IMR-90 (cell line): ENCODE measurements around the gene PARVB. TPM values are rescaled to one million over a fixed set of nuclear protein-coding genes. Genes with fewer than 3 reads are reported as not detected.

Experiments
- ATAC-seq: fragments of 200-7000 bp; cut with Tn5 transposase; 2 replicates; pipeline ENCODE4 v1.9.1; 2020; ENCODE audit warnings: low read depth, mild to moderate bottlenecking, moderate library complexity
- BruUV-seq: library from RNA; stranded (reverse); fragments of 400-500 nt; replicated peaks from 2 replicates; lab custom pipeline; 2021; lab: Mats Ljungman, UMichigan
- CTCF ChIA-PET: fragments of 300-600 bp; formaldehyde crosslinking; extraction: SDS; loops from one replicate; lab custom pipeline; 2021; ENCODE audit warnings: antibody characterized with exemption; lab: Yijun Ruan, JAX
- POLR2A ChIA-PET: fragments of 300-600 bp; sonication (Branson Sonifier 250); formaldehyde crosslinking; loops from one replicate; lab custom pipeline; 2022; ENCODE audit warnings: antibody characterized with exemption; ENCODE audit not compliant: unreplicated experiment; lab: Charles Lee
- DNase-seq: peaks from one replicate; pipeline ENCODE4 v3.0.0; 2013
- H2AFZ ChIP-seq: replicated peaks from 2 replicates; pipeline ENCODE3; 2013; ENCODE audit warnings: low read length, mild to moderate bottlenecking; ENCODE audit not compliant: poor library complexity
- H2AK5ac ChIP-seq: 2 replicates; pipeline ENCODE4 v1.6.1; 2013; ENCODE audit warnings: low read depth, low read length, inconsistent platforms
- H2AK9ac ChIP-seq: replicated peaks from 2 replicates; pipeline ENCODE3; 2013; ENCODE audit warnings: mild to moderate bottlenecking, low read depth, low read length, moderate library complexity; ENCODE audit not compliant: poor library complexity
- H2BK120ac ChIP-seq: 2 replicates; pipeline ENCODE4 v1.6.1; 2013; ENCODE audit warnings: low read depth, low read length, inconsistent platforms
- H2BK15ac ChIP-seq: 3 replicates; pipeline ENCODE4 v1.6.1; 2013; ENCODE audit warnings: low read depth, low read length, inconsistent platforms
- H2BK20ac ChIP-seq: 2 replicates; pipeline ENCODE4 v1.6.1; 2013; ENCODE audit warnings: low read depth, mild to moderate bottlenecking, inconsistent platforms, low read length, moderate library complexity
- H2BK5ac ChIP-seq: 2 replicates; pipeline ENCODE4 v1.6.1; 2013; ENCODE audit warnings: mild to moderate bottlenecking, low read depth, low read length, inconsistent platforms; ENCODE audit not compliant: poor library complexity, severe bottlenecking
- H3K14ac ChIP-seq: replicated peaks from 2 replicates; pipeline ENCODE4 v1.6.1; 2013; ENCODE audit warnings: low read depth, low read length, inconsistent platforms
- H3K18ac ChIP-seq: 2 replicates; pipeline ENCODE4 v1.6.1; 2013; ENCODE audit warnings: low read depth, low read length, control low read depth
- H3K23ac ChIP-seq: 2 replicates; pipeline ENCODE4 v1.6.1; 2013; ENCODE audit warnings: low read depth, low read length, inconsistent platforms
- H3K27ac ChIP-seq: 2 replicates; pipeline ENCODE4 v1.5.1; 2013; ENCODE audit warnings: mild to moderate bottlenecking, control low read depth, low read length; ENCODE audit not compliant: insufficient read depth
- H3K27me3 ChIP-seq: 2 replicates; pipeline ENCODE4 v1.6.1; 2013; ENCODE audit warnings: low read length; ENCODE audit not compliant: control insufficient read depth, insufficient read depth
- H3K36me3 ChIP-seq: 2 replicates; pipeline ENCODE4 v1.6.1; 2013; ENCODE audit warnings: low read length, mixed read lengths; ENCODE audit not compliant: control insufficient read depth, insufficient read depth
- H3K4ac ChIP-seq: 2 replicates; pipeline ENCODE4 v1.6.1; 2013; ENCODE audit warnings: low read depth, low read length, inconsistent platforms
- H3K4me1 ChIP-seq: 2 replicates; pipeline ENCODE4 v1.6.1; 2013; ENCODE audit warnings: low read length, mixed read lengths; ENCODE audit not compliant: control insufficient read depth, insufficient read depth
- H3K4me2 ChIP-seq: 2 replicates; pipeline ENCODE4 v1.6.1; 2013; ENCODE audit warnings: low read depth, mild to moderate bottlenecking, control low read depth, low read length, moderate library complexity
- H3K4me3 ChIP-seq: 2 replicates; pipeline ENCODE4 v1.5.1; 2013; ENCODE audit warnings: low read depth, mild to moderate bottlenecking, control low read depth, low read length, moderate library complexity; ENCODE audit not compliant: insufficient read depth
- H3K56ac ChIP-seq: 2 replicates; pipeline ENCODE4 v1.6.1; 2013; ENCODE audit warnings: low read length, inconsistent platforms; ENCODE audit not compliant: insufficient read depth; ENCODE audit errors: extremely low read depth
- H3K79me1 ChIP-seq, 2 experiments: 2 replicates each; pipeline ENCODE4 v1.6.1; 2013; ENCODE audit warnings: low read length in 2 of 2, inconsistent platforms in 1 of 2, low read depth in 1 of 2
- H3K9ac ChIP-seq: 2 replicates; pipeline ENCODE4 v1.6.1; 2013; ENCODE audit warnings: low read depth, low read length, control low read depth
- H3K9me1 ChIP-seq: 2 replicates; pipeline ENCODE4 v1.6.1; 2013; ENCODE audit warnings: low read length, inconsistent platforms; ENCODE audit not compliant: insufficient read depth
- H3K9me3 ChIP-seq: 2 replicates; pipeline ENCODE4 v1.6.1; 2013; ENCODE audit warnings: low read length; ENCODE audit not compliant: control insufficient read depth, insufficient read depth
- H4K20me1 ChIP-seq: 2 replicates; pipeline ENCODE4 v1.6.1; 2013; ENCODE audit warnings: low read length, inconsistent platforms; ENCODE audit not compliant: insufficient read depth
- H4K5ac ChIP-seq: 2 replicates; pipeline ENCODE4 v1.6.1; 2013; ENCODE audit warnings: mild to moderate bottlenecking, low read depth, low read length, control low read depth
- H4K8ac ChIP-seq, 2 experiments: 2 replicates each; pipeline ENCODE4 v1.6.1; 2013; ENCODE audit warnings: low read depth in 2 of 2, low read length in 2 of 2, control low read depth in 1 of 2, inconsistent platforms in 1 of 2
- H4K91ac ChIP-seq: 2 replicates; pipeline ENCODE4 v1.6.1; 2013; ENCODE audit warnings: low read depth, low read length, inconsistent platforms; ENCODE audit not compliant: insufficient read depth
- BHLHE40 ChIP-seq: fragments of 150-350 bp; IDR thresholded peaks from 2 replicates; pipeline ENCODE4 v1.6.1; 2016; ENCODE audit warnings: mild to moderate bottlenecking, low read depth, low read length
- CEBPB ChIP-seq: IDR thresholded peaks from 2 replicates; pipeline ENCODE4 v1.6.1; 2012; ENCODE audit warnings: low read depth, low read length, improper control_type of control experiment
- CHD1 ChIP-seq: IDR thresholded peaks from 2 replicates; pipeline ENCODE4 v1.6.1; 2012; ENCODE audit warnings: low read depth, low read length, improper control_type of control experiment
- FOS ChIP-seq: fragments of 150-350 bp; IDR thresholded peaks from 2 replicates; pipeline ENCODE4 v1.6.1; 2016; ENCODE audit warnings: low read depth, low read length
- MAFK ChIP-seq: IDR thresholded peaks from 2 replicates; pipeline ENCODE4 v1.6.1; 2012; ENCODE audit warnings: low read depth, low read length, improper control_type of control experiment
- MXI1 ChIP-seq: IDR thresholded peaks from 2 replicates; pipeline ENCODE4 v1.6.1; 2012; ENCODE audit warnings: low read depth, mild to moderate bottlenecking, low read length, moderate library complexity, borderline replicate concordance
- NFE2L2 ChIP-seq: fragments of 150-350 bp; IDR thresholded peaks from 2 replicates; pipeline ENCODE4 v1.6.1; 2016; ENCODE audit warnings: low read depth, mild to moderate bottlenecking, low read length
- POLR2A ChIP-seq: IDR thresholded peaks from 2 replicates; pipeline ENCODE4 v1.6.1; 2012; ENCODE audit warnings: mild to moderate bottlenecking, low read depth, low read length
- RAD21 ChIP-seq: IDR thresholded peaks from 2 replicates; pipeline ENCODE4 v1.6.1; 2012; ENCODE audit warnings: low read length, improper control_type of control experiment
- RCOR1 ChIP-seq: IDR thresholded peaks from 2 replicates; pipeline ENCODE4 v1.6.1; 2012; ENCODE audit warnings: mild to moderate bottlenecking, low read length, improper control_type of control experiment; ENCODE audit not compliant: insufficient replicate concordance
- RFX5 ChIP-seq: IDR thresholded peaks from 2 replicates; pipeline ENCODE4 v1.8.0; 2012; ENCODE audit warnings: low read depth, mild to moderate bottlenecking, low read length, moderate library complexity
- WGBS, 2 experiments: methylation state at CpG; one replicate each; pipeline versions ENCODE4 v1.1.5 to v1.1.7; 2013; ENCODE audit warnings: missing lambda C conversion rate in 2 of 2; ENCODE audit not compliant: insufficient read length in 1 of 2; ENCODE audit errors: extremely low coverage in 2 of 2; 5-methylcytosine and 5-hydroxymethylcytosine counted together
- dilution Hi-C: fragments of 300-500 bp; cut with HindIII; formaldehyde crosslinking; loops from one replicate; pipeline ENCODE4 v1.14.3; 2018; ENCODE audit warnings: low sequenced_read_pairs; ENCODE audit not compliant: unreplicated experiment
- in situ Hi-C: fragments of 300-500 bp; cut with MboI; formaldehyde crosslinking; loops from 3 replicates; pipeline ENCODE4 v1.14.3; 2019; ENCODE audit warnings: low sequenced_read_pairs, inconsistent platforms, mixed read lengths
- intact Hi-C: fragments of 100-400 bp; cut with micrococcal nuclease; formaldehyde crosslinking; loops from 2 replicates; pipeline ENCODE4 v1.10.0; 2022
- polyA plus RNA-seq, 3 experiments: library from polyadenylated mRNA; depleted of rRNA; stranded (reverse); fragments of >200 nt; gene quantifications; 2 replicates each; pipeline ENCODE4 v1.2.3, GENCODE V29; 2012; ENCODE audit warnings: low replicate concordance in 1 of 3
- total RNA-seq: library from RNA; depleted of rRNA; stranded (reverse); fragments of >200 nt; gene quantifications from 2 replicates; pipeline ENCODE4 v1.2.3, GENCODE V29; 2012
- TF ChIP-seq, protein P1 (sequence below): fragments of 150-350 bp; IDR thresholded peaks from 2 replicates; pipeline ENCODE4 v1.6.1; 2016; ENCODE audit warnings: low read depth, mild to moderate bottlenecking, low read length, moderate library complexity, borderline replicate concordance
- TF ChIP-seq, protein P2 (sequence below): conservative IDR thresholded peaks from 2 replicates; pipeline ENCODE4 v1.5.1; 2012; ENCODE audit warnings: mild to moderate bottlenecking, low read depth, low read length, improper control_type of control experiment

The PARVB gene
- total and polyA plus RNA-seq, 2 of the 4 experiments (the other 2 are of a cell fraction): 44.3 to 53.9 TPM

DNA sequence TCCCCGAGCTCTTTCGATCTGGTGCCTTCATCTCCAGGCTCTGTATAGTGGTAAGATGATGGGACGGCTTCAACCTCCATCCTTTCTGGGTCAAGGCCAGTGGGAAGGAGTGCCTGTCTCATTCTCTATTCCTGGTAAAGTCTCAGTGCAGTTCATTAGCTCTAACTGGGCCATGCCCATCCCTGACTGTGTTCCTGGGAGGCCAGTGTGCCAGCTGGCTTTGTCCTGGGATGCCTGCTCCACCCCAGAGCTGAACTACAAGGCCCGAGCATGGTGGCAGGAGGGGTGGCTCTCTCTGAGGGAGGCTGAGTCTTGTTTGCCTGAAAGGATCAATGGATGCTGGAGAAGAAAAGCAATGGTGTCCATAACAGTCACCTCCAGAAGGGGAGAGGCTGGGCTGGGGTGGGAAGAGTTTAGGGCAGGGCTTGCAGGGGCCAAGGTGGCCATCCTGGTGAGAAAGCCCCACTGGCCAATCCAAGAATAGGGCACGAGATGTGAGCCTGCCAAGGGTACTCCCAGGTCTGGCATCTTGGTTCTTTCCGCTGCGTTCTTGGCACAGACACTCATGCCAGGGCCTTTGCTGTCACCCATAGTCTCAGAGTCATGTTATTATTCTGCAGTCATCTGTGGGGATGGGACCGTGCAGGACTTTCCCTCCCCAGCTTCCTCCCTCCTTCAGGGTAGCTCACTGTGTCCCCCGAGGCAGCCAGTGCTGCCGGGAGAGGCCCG lies 60.1 kb downstream of the PARVB start (continued):
- no peak for TF ChIP-seq NFE2L2

DNA sequence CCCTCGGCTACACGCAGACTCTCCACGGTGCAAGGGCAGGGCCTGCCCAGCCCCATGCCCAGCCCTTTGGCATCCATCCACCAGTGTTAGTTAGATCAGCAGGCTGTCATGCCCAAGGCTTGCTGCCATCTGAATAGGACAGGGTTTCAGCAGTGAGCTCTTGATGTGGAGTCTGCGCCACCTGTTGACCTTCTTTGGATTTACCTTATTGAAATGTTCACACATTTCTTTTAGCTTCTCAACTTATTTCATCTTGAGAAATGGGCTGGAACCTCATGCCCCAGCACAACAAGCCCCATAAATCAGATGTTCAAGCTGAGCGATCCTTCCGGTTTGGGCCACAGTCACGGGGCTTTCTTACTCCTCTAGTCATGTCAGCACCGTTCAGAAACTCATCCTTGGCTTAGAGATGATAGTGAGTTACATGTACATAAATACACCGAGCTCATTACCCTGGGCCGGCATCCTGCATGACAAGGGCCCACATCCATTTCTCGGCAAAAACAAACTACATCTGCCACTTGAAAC lies 61.7 kb downstream of the PARVB start:
- 20% methylated on average over 1 of the region's 11 CpGs; no CpG with 5 or more reads in 1 of the 2 experiments for whole genome bisulfite sequencing, 2 experiments
- POLR2A ChIA-PET: no interaction called here
- Histone ChIP-seq H4K91ac (no peak overlapping the region), H4K20me1 (peaks cover 8% of the 10 kb centered on the region), H3K9me1 (0 out of 2 replicates have a peak, but pooled peaks cover 5% of the 10 kb centered on the region), H3K27ac (no peak overlapping the region), H2AK9ac (peak overlapping the region; percentile 68), H4K8ac (no peak overlapping the region), H3K56ac (no peak overlapping the region), H3K4ac (no peak overlapping the region), H3K9ac (no peak overlapping the region), H3K18ac (no peak overlapping the region), H2BK15ac (no peak overlapping the region), H3K36me3 (no peaks in the 10 kb centered on the region), H2BK20ac (no peak overlapping the region), H3K14ac (no peak overlapping the region), H2BK5ac (no peak overlapping the region), H3K4me3 (no peak overlapping the region), H3K23ac (no peak overlapping the region), H3K4me1 (peaks cover 10% of the 10 kb centered on the region; the same call in 1 of the 2 replicates), H2BK120ac (no peak overlapping the region), H3K4me2 (no peak overlapping the region; the same call in 1 of the 2 replicates), H3K27me3 (no peaks in the 10 kb centered on the region), H3K79me1 (peaks cover 4 to 9% of the 10 kb centered on the region in 2 experiments; a peak in 2 of 4 replicates), H2AK5ac (no peak overlapping the region), H3K9me3 (peaks cover 4% of the 10 kb centered on the region; the same call in 1 of the 2 replicates), H4K5ac (no peak overlapping the region), H2AFZ (peak overlapping the region; percentile 0)
- DNase-seq (peak; percentile 53), ATAC-seq (peak; percentile 36; the same call in 1 of the 2 replicates)
- in situ Hi-C loops (loop anchor here (5.0 kb wide), 1 partner anchor 536 kb away; no protein-coding TSS in a partner anchor), intact Hi-C loops (loop anchor here (1.0 kb wide), 1 partner anchor 93 kb away; no protein-coding TSS in a partner anchor), dilution Hi-C loops (no loop called here)
- no TSS peak for BruUV-seq
- CTCF ChIA-PET: interaction anchor here (0.8 to 4.6 kb wide), 4 partner anchors 91 to 540 kb away, joined by 3 to 26 read pairs (median 5); no protein-coding TSS in a partner anchor
- TF ChIP-seq, protein P1, sequence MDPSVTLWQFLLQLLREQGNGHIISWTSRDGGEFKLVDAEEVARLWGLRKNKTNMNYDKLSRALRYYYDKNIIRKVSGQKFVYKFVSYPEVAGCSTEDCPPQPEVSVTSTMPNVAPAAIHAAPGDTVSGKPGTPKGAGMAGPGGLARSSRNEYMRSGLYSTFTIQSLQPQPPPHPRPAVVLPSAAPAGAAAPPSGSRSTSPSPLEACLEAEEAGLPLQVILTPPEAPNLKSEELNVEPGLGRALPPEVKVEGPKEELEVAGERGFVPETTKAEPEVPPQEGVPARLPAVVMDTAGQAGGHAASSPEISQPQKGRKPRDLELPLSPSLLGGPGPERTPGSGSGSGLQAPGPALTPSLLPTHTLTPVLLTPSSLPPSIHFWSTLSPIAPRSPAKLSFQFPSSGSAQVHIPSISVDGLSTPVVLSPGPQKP: no peak
- TF ChIP-seq MAFK: no peak
- TF ChIP-seq CEBPB: no peak
- no peak for TF ChIP-seq NFE2L2
- no peak for TF ChIP-seq RCOR1
- no peak for TF ChIP-seq MXI1
- peak; percentile 63 for TF ChIP-seq RAD21
- TF ChIP-seq POLR2A: no peak
- no peak for TF ChIP-seq BHLHE40
- no peak for TF ChIP-seq CHD1
- TF ChIP-seq, protein P2, sequence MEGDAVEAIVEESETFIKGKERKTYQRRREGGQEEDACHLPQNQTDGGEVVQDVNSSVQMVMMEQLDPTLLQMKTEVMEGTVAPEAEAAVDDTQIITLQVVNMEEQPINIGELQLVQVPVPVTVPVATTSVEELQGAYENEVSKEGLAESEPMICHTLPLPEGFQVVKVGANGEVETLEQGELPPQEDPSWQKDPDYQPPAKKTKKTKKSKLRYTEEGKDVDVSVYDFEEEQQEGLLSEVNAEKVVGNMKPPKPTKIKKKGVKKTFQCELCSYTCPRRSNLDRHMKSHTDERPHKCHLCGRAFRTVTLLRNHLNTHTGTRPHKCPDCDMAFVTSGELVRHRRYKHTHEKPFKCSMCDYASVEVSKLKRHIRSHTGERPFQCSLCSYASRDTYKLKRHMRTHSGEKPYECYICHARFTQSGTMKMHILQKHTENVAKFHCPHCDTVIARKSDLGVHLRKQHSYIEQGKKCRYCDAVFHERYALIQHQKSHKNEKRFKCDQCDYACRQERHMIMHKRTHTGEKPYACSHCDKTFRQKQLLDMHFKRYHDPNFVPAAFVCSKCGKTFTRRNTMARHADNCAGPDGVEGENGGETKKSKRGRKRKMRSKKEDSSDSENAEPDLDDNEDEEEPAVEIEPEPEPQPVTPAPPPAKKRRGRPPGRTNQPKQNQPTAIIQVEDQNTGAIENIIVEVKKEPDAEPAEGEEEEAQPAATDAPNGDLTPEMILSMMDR: peak; percentile 48
- TF ChIP-seq RFX5: no peak
- no peak for TF ChIP-seq FOS
